CD14-positive monocyte (primary cell): ENCODE results near the gene SRPK2. TPM values are rescaled to one million over a fixed set of nuclear protein-coding genes. Genes with fewer than 3 reads are reported as not detected.

Experiments used
- DNase-seq, 3 donors: peaks; one replicate each; pipeline ENCODE4 v3.0.0-alpha.2; 2011 to 2022
- H2AFZ ChIP-seq: 2 replicates; pipeline ENCODE4 v1.6.0; 2012; ENCODE audit warnings: mild to moderate bottlenecking, low read depth, low read length, inconsistent platforms; ENCODE audit not compliant: insufficient read depth, poor library complexity, severe bottlenecking
- H3K27ac ChIP-seq, 2 donors: 1 replicate in 1 of 2; 2 replicates in 1 of 2; pipeline ENCODE4 v1.5.1; 2012 to 2013; ENCODE audit warnings: low read length in 2 of 2, control low read depth in 1 of 2, inconsistent platforms in 1 of 2, low read depth in 1 of 2, mild to moderate bottlenecking in 1 of 2
- H3K27me3 ChIP-seq, 2 donors: one replicate each; pipeline versions ENCODE4 v1.6.0 to v1.6.1; 2011 to 2013; ENCODE audit warnings: low read length in 2 of 2; ENCODE audit not compliant: control insufficient read depth in 2 of 2, insufficient read depth in 2 of 2
- H3K36me3 ChIP-seq, 2 donors: replicated peaks in 1 of 2; 1 replicate in 1 of 2; 2 replicates in 1 of 2; pipeline versions ENCODE4 v1.5.1 to v1.6.1; 2012 to 2013; ENCODE audit warnings: low read length in 2 of 2, control low read depth in 1 of 2, inconsistent platforms in 1 of 2, mild to moderate bottlenecking in 1 of 2; ENCODE audit not compliant: insufficient read depth in 2 of 2, control insufficient read depth in 1 of 2
- H3K4me1 ChIP-seq, 2 donors: 1 replicate in 1 of 2; 2 replicates in 1 of 2; pipeline versions ENCODE4 v1.5.1 to v1.6.1; 2012 to 2013; ENCODE audit warnings: low read length in 2 of 2, control low read depth in 1 of 2, inconsistent platforms in 1 of 2, mild to moderate bottlenecking in 1 of 2, moderate library complexity in 1 of 2; ENCODE audit not compliant: insufficient read depth in 2 of 2, control insufficient read depth in 1 of 2
- H3K4me2 ChIP-seq: replicated peaks from 2 replicates; pipeline ENCODE3; 2012; ENCODE audit warnings: low read length, moderate library complexity, mild to moderate bottlenecking; ENCODE audit not compliant: poor library complexity, severe bottlenecking; ENCODE audit errors: extremely low read depth
- H3K4me3 ChIP-seq, 3 experiments: fragments of 200-600 bp in 1 of 3; sonication (generic) in 1 of 3; replicated peaks in 1 of 3; 1 replicate in 2 of 3; 2 replicates in 1 of 3; pipeline ENCODE4 v1.5.1; 2011 to 2013; ENCODE audit warnings: low read length in 3 of 3, mild to moderate bottlenecking in 3 of 3, control low read depth in 2 of 3, low read depth in 2 of 3, inconsistent platforms in 1 of 3, moderate library complexity in 1 of 3
- H3K79me2 ChIP-seq: 2 replicates; pipeline ENCODE4 v1.6.0; 2012; ENCODE audit warnings: mild to moderate bottlenecking, control low read depth, inconsistent platforms, low read length, moderate library complexity; ENCODE audit not compliant: insufficient read depth
- H3K9ac ChIP-seq: 2 replicates; pipeline ENCODE4 v1.6.0; 2017; ENCODE audit warnings: low read length, mild to moderate bottlenecking; ENCODE audit not compliant: insufficient read depth, poor library complexity, severe bottlenecking
- H3K9me3 ChIP-seq, 2 donors: replicated peaks in 1 of 2; 1 replicate in 1 of 2; 2 replicates in 1 of 2; pipeline versions ENCODE4 v1.5.1 to v1.6.1; 2012 to 2013; ENCODE audit warnings: low read length in 2 of 2, control low read depth in 1 of 2; ENCODE audit not compliant: control insufficient read depth in 1 of 2, insufficient read depth in 1 of 2
- H4K20me1 ChIP-seq: 2 replicates; pipeline ENCODE4 v1.6.0; 2012; ENCODE audit warnings: mild to moderate bottlenecking, low read length, control low read depth, moderate library complexity; ENCODE audit not compliant: insufficient read depth
- H3K27ac Mint-ChIP-seq, 7 donors: one replicate each; pipeline ENCODE4 v1.8.0; 2020; ENCODE audit warnings: mild to moderate bottlenecking in 7 of 7, mixed read lengths in 7 of 7, moderate library complexity in 6 of 7, inconsistent platforms in 2 of 7
- H3K27me3 Mint-ChIP-seq, 3 donors: one replicate each; pipeline ENCODE4 v1.8.0; 2021 to 2022; ENCODE audit warnings: low read depth in 3 of 3, mild to moderate bottlenecking in 3 of 3, mixed read lengths in 3 of 3, moderate library complexity in 3 of 3, inconsistent platforms in 1 of 3
- H3K36me3 Mint-ChIP-seq, 2 donors: one replicate each; pipeline ENCODE4 v1.8.0; 2020; ENCODE audit warnings: mixed read lengths in 2 of 2, inconsistent platforms in 1 of 2, mild to moderate bottlenecking in 1 of 2
- H3K4me1 Mint-ChIP-seq: one replicate; pipeline ENCODE4 v1.8.0; 2020; ENCODE audit warnings: mild to moderate bottlenecking, mixed read lengths
- H3K4me3 Mint-ChIP-seq, 2 donors: one replicate each; pipeline ENCODE4 v1.8.0; 2020; ENCODE audit warnings: mild to moderate bottlenecking in 2 of 2, mixed read lengths in 2 of 2, moderate library complexity in 1 of 2
- H3K9me3 Mint-ChIP-seq, 7 donors: one replicate each; pipeline ENCODE4 v1.8.0; 2020 to 2022; ENCODE audit warnings: mixed read lengths in 7 of 7, mild to moderate bottlenecking in 6 of 7, moderate library complexity in 6 of 7, inconsistent platforms in 2 of 7
- CTCF ChIP-seq: fragments of 200-600 bp; IDR thresholded peaks from one replicate; pipeline ENCODE4 v1.8.0; 2022; ENCODE audit warnings: antibody characterized with exemption, mild to moderate bottlenecking
- WGBS: methylation state at CpG from one replicate; pipeline ENCODE4 v1.1.5; 2013; ENCODE audit warnings: missing lambda C conversion rate; ENCODE audit not compliant: insufficient coverage; 5-methylcytosine and 5-hydroxymethylcytosine counted together
- intact Hi-C, 2 donors: fragments of 100-400 bp; cut with micrococcal nuclease; formaldehyde crosslinking; loops; one replicate each; pipeline versions ENCODE4 v1.15.0 to v1.15.1; 2023
- polyA plus RNA-seq, 3 donors: library from polyadenylated mRNA; depleted of rRNA in 1 of 3; unstranded in 2 of 3; stranded (reverse) in 1 of 3; fragments of 300-500 nt in 2 of 3; fragments of >200 nt in 1 of 3; fragmentation: Illumina TruSeq in 2 of 3; gene quantifications; 1 replicate in 2 of 3; 2 replicates in 1 of 3; pipeline ENCODE4 v1.2.3, GENCODE V29; 2012 to 2021

SRPK2 gene
- polyA plus RNA-seq, 3 donors, result 12.6 to 37.7 (median 30.0) TPM

GRCh38 chr7:105097619-105098018, 291.1 kb downstream of the SRPK2 start:
- H4K20me1 ChIP-seq, result peaks cover 96% of the 10 kb centered on the region
- H3K9ac ChIP-seq, result no peak overlapping the region
- H3K36me3 ChIP-seq, result peaks cover 81 to 99% of the 10 kb centered on the region in 2 donors
- peaks cover 17% of the 10 kb centered on the region for H3K79me2 ChIP-seq
- WGBS, result 93% methylated on average over 2 of the region's 7 CpGs
- intact Hi-C loops, result no loop called here
- no peaks in the 10 kb centered on the region for H3K9me3 ChIP-seq
- H3K36me3 Mint-ChIP-seq, result peaks cover 45 to 69% of the 10 kb centered on the region in 2 donors
- no peaks in the 10 kb centered on the region for H3K27me3 Mint-ChIP-seq
- no peak for DNase-seq
- H3K4me3 Mint-ChIP-seq, result no peak overlapping the region
- no peak overlapping the region for H3K4me2 ChIP-seq
- no peaks in the 10 kb centered on the region for H3K4me1 ChIP-seq
- H3K27ac ChIP-seq, result no peak overlapping the region
- no peaks in the 10 kb centered on the region for H3K9me3 Mint-ChIP-seq
- no peaks in the 10 kb centered on the region for H3K27me3 ChIP-seq
- H3K27ac Mint-ChIP-seq, result peak overlapping the region in 1 of 7 donors; percentile 32
- TF ChIP-seq CTCF, result no peak
- H3K4me1 Mint-ChIP-seq, result no peaks in the 10 kb centered on the region
- no peak overlapping the region for H3K4me3 ChIP-seq
- H2AFZ ChIP-seq, result no peak overlapping the region

- H3K4me1 ChIP-seq, result no peaks in the 10 kb centered on the region
- H3K9me3 ChIP-seq, result no peaks in the 10 kb centered on the region
- H3K4me2 ChIP-seq, result no peak overlapping the region
- no peak overlapping the region for H3K4me3 ChIP-seq
- intact Hi-C loops, result no loop called here
- H3K9ac ChIP-seq, result no peak overlapping the region
- TF ChIP-seq CTCF, result no peak
- Mint-ChIP-seq H3K4me3 (no peak overlapping the region), H3K27ac (no peak overlapping the region), H3K27me3 (no peaks in the 10 kb centered on the region), H3K36me3 (peaks cover 49 to 76% of the 10 kb centered on the region in 2 donors), H3K4me1 (no peaks in the 10 kb centered on the region), H3K9me3 (no peaks in the 10 kb centered on the region)
- no CpG with 5 or more reads among the region's 3 CpGs for WGBS
- no peak overlapping the region for H2AFZ ChIP-seq
- no peak overlapping the region for H3K27ac ChIP-seq
- H3K36me3 ChIP-seq, result peaks cover 83 to 99% of the 10 kb centered on the region in 2 donors
- H3K79me2 ChIP-seq, result peaks cover 18% of the 10 kb centered on the region
- no peaks in the 10 kb centered on the region for H3K27me3 ChIP-seq
- H4K20me1 ChIP-seq, result peaks cover 98% of the 10 kb centered on the region
- DNase-seq, result no peak
Measured at GRCh38 chr7:105096306-105096705, 292.4 kb downstream of the SRPK2 start.
